Astrocyte (in vitro differentiated cells and primary cell): Measurements from ENCODE around the gene UGGT2. TPM values are rescaled to one million over a fixed set of nuclear protein-coding genes. Genes with fewer than 3 reads are reported as not detected.
"Not testable (repeated sequence)": the region's sequence is repeated elsewhere in the genome, so short reads cannot be mapped to it uniquely, and the experiment has no call there.

Source experiments
- DNase-seq: peaks from one replicate; pipeline ENCODE4 v3.0.0-alpha.2; 2010; ENCODE audit warnings: low read depth
- FAIRE-seq: peaks from 2 replicates; lab custom pipeline; 2011; peaks lifted over from hg19 to GRCh38; lab: Jason Lieb, UNC
- H2AFZ ChIP-seq: 2 replicates; pipeline ENCODE4 v1.6.0; 2012; ENCODE audit warnings: low read depth, low read length, inconsistent platforms
- H3K27ac ChIP-seq: 2 replicates; pipeline ENCODE4 v1.5.1; 2011; ENCODE audit warnings: low read depth, low read length, inconsistent platforms
- H3K27me3 ChIP-seq: 2 replicates; pipeline ENCODE4 v1.6.0; 2011; ENCODE audit warnings: low read length, inconsistent platforms; ENCODE audit not compliant: insufficient read depth
- H3K36me3 ChIP-seq: 2 replicates; pipeline ENCODE4 v1.5.1; 2011; ENCODE audit warnings: low read length, inconsistent platforms; ENCODE audit not compliant: insufficient read depth
- H3K4me1 ChIP-seq: 2 replicates; pipeline ENCODE4 v1.5.1; 2011; ENCODE audit warnings: low read length, inconsistent platforms; ENCODE audit not compliant: insufficient read depth
- H3K4me2 ChIP-seq: 2 replicates; pipeline ENCODE4 v1.6.0; 2012; ENCODE audit warnings: low read length, inconsistent platforms
- H3K4me3 ChIP-seq: 2 replicates; pipeline ENCODE4 v1.5.1; 2011; ENCODE audit warnings: low read depth, mild to moderate bottlenecking, low read length, inconsistent platforms; ENCODE audit not compliant: insufficient read depth
- H3K79me2 ChIP-seq: 2 replicates; pipeline ENCODE4 v1.6.0; 2012; ENCODE audit warnings: mild to moderate bottlenecking, low read length, inconsistent platforms; ENCODE audit not compliant: insufficient read depth
- H3K9ac ChIP-seq: 2 replicates; pipeline ENCODE4 v1.6.0; 2012; ENCODE audit warnings: mild to moderate bottlenecking, low read length, inconsistent platforms
- H3K9me3 ChIP-seq: 2 replicates; pipeline ENCODE4 v1.5.1; 2012; ENCODE audit warnings: low read depth, mild to moderate bottlenecking, low read length, inconsistent platforms; ENCODE audit not compliant: insufficient read depth
- H4K20me1 ChIP-seq: 2 replicates; pipeline ENCODE4 v1.6.0; 2012; ENCODE audit warnings: low read length, inconsistent platforms; ENCODE audit not compliant: insufficient read depth
- H3K27ac Mint-ChIP-seq: one replicate; pipeline ENCODE4 v1.8.0; 2021; ENCODE audit warnings: mild to moderate bottlenecking, mixed read lengths; ENCODE audit not compliant: unreplicated experiment
- H3K27me3 Mint-ChIP-seq: one replicate; pipeline ENCODE4 v1.8.0; 2021; ENCODE audit warnings: low read depth, mixed read lengths; ENCODE audit not compliant: unreplicated experiment
- H3K36me3 Mint-ChIP-seq: one replicate; pipeline ENCODE4 v1.8.0; 2021; ENCODE audit warnings: low read depth, mixed read lengths; ENCODE audit not compliant: unreplicated experiment
- H3K4me1 Mint-ChIP-seq: one replicate; pipeline ENCODE4 v1.8.0; 2021; ENCODE audit warnings: low read depth, mixed read lengths; ENCODE audit not compliant: unreplicated experiment
- H3K4me3 Mint-ChIP-seq: one replicate; pipeline ENCODE4 v1.8.0; 2021; ENCODE audit warnings: mild to moderate bottlenecking, moderate library complexity, mixed read lengths; ENCODE audit not compliant: unreplicated experiment
- H3K9me3 Mint-ChIP-seq: one replicate; pipeline ENCODE4 v1.8.0; 2021; ENCODE audit warnings: mild to moderate bottlenecking, mixed read lengths; ENCODE audit not compliant: unreplicated experiment
- EZH2 ChIP-seq: IDR thresholded peaks from 2 replicates; pipeline ENCODE4 v1.6.1; 2012; ENCODE audit warnings: mild to moderate bottlenecking, low read length, inconsistent platforms; ENCODE audit not compliant: insufficient read depth
- total RNA-seq: library from RNA; stranded (reverse); gene quantifications from 2 replicates; pipeline ENCODE4 v1.2.1, GENCODE V29; 2021
- TF ChIP-seq, protein P1 (sequence below): IDR thresholded peaks from 2 replicates; pipeline ENCODE4 v1.5.1; 2011; ENCODE audit warnings: low read depth, mild to moderate bottlenecking, inconsistent platforms, low read length, moderate library complexity; ENCODE audit not compliant: insufficient read depth

Gene UGGT2
- total RNA-seq, 1 donor from 2014 or later, result 36.2 TPM

GRCh38 chr13:95791084-95791722 lies 262.0 kb downstream of the UGGT2 start:
- Histone ChIP-seq H3K9ac (no peak overlapping the region), H2AFZ (no peak overlapping the region), H4K20me1 (no peaks in the 10 kb centered on the region), H3K4me1 (no peaks in the 10 kb centered on the region), H3K4me3 (no peak overlapping the region), H3K27me3 (no peaks in the 10 kb centered on the region), H3K36me3 (peaks cover 18% of the 10 kb centered on the region), H3K79me2 (no peaks in the 10 kb centered on the region), H3K27ac (no peak overlapping the region), H3K4me2 (no peak overlapping the region), H3K9me3 (no peaks in the 10 kb centered on the region)
- Mint-ChIP-seq H3K9me3 (no peaks in the 10 kb centered on the region), H3K27ac (no peak overlapping the region), H3K27me3 (no peaks in the 10 kb centered on the region), H3K4me3 (no peak overlapping the region), H3K36me3 (peaks cover 38% of the 10 kb centered on the region), H3K4me1 (peaks cover 4% of the 10 kb centered on the region)
- no peak for FAIRE-seq
- DNase-seq, result no peak
- TF ChIP-seq, protein P1, sequence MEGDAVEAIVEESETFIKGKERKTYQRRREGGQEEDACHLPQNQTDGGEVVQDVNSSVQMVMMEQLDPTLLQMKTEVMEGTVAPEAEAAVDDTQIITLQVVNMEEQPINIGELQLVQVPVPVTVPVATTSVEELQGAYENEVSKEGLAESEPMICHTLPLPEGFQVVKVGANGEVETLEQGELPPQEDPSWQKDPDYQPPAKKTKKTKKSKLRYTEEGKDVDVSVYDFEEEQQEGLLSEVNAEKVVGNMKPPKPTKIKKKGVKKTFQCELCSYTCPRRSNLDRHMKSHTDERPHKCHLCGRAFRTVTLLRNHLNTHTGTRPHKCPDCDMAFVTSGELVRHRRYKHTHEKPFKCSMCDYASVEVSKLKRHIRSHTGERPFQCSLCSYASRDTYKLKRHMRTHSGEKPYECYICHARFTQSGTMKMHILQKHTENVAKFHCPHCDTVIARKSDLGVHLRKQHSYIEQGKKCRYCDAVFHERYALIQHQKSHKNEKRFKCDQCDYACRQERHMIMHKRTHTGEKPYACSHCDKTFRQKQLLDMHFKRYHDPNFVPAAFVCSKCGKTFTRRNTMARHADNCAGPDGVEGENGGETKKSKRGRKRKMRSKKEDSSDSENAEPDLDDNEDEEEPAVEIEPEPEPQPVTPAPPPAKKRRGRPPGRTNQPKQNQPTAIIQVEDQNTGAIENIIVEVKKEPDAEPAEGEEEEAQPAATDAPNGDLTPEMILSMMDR, result no peak
- TF ChIP-seq EZH2, result no peak

- peaks cover 38% of the 10 kb centered on the region for H3K36me3 Mint-ChIP-seq
Observed at GRCh38 chr13:95789315-95789714, 263.9 kb downstream of the UGGT2 start.

GRCh38 chr13:95788100-95788463 lies 265.1 kb downstream of the UGGT2 start:
- Mint-ChIP-seq H3K9me3 (no peaks in the 10 kb centered on the region), H3K4me3 (no peak overlapping the region), H3K4me1 (peaks cover 22% of the 10 kb centered on the region), H3K36me3 (peaks cover 31% of the 10 kb centered on the region), H3K27me3 (no peaks in the 10 kb centered on the region), H3K27ac (no peak overlapping the region)
- FAIRE-seq (no peak), DNase-seq (no peak)
- Histone ChIP-seq H3K4me3 (no peak overlapping the region), H3K36me3 (peaks cover 14% of the 10 kb centered on the region), H4K20me1 (peaks cover 8% of the 10 kb centered on the region), H2AFZ (no peak overlapping the region), H3K9me3 (no peaks in the 10 kb centered on the region), H3K27me3 (no peaks in the 10 kb centered on the region), H3K4me1 (peaks cover 17% of the 10 kb centered on the region), H3K27ac (no peak overlapping the region), H3K9ac (no peak overlapping the region), H3K79me2 (no peaks in the 10 kb centered on the region), H3K4me2 (no peak overlapping the region)
- TF ChIP-seq EZH2, result no peak
- TF ChIP-seq, protein P1, result no peak

More at GRCh38 chr13:95789315-95789714, 263.9 kb downstream of the UGGT2 start:
- H4K20me1 ChIP-seq, H3K4me1 ChIP-seq, H3K79me2 ChIP-seq, H3K27ac Mint-ChIP-seq, H3K9ac ChIP-seq, DNase-seq, FAIRE-seq, H2AFZ ChIP-seq, H3K4me3 ChIP-seq, H3K4me3 Mint-ChIP-seq, H3K27ac ChIP-seq, H3K27me3 Mint-ChIP-seq, H3K9me3 ChIP-seq, H3K9me3 Mint-ChIP-seq, H3K4me2 ChIP-seq, H3K27me3 ChIP-seq: not testable (repeated sequence)
- peaks cover 18% of the 10 kb centered on the region for H3K36me3 ChIP-seq
- peaks cover 11% of the 10 kb centered on the region for H3K4me1 Mint-ChIP-seq
